Omental fat pad (tissue), 4 donors: Measurements from ENCODE around the gene ZNF625. TPM values are rescaled to one million over a fixed set of nuclear protein-coding genes. Genes with fewer than 3 reads are reported as not detected.

Experiments
- ATAC-seq: fragments of 150-250 bp; one replicate; pipeline ENCODE4 v1.9.1; 2016; ENCODE audit warnings: mild to moderate bottlenecking, moderate library complexity; ENCODE audit not compliant: low FRiP score
- DNase-seq: peaks from one replicate; pipeline ENCODE4 v3.0.0-alpha.2; 2019; ENCODE audit warnings: low spot score
- CTCF ChIP-seq, 3 donors: fragments of 450-650 bp; IDR thresholded peaks; one replicate each; pipeline ENCODE4 v1.5.1; 2016 to 2017; ENCODE audit warnings: antibody characterized with exemption in 3 of 3, mild to moderate bottlenecking in 3 of 3, moderate library complexity in 2 of 3
- total RNA-seq, 4 donors: library from RNA; depleted of rRNA; stranded (reverse); fragments of >200 nt; gene quantifications; one replicate each; pipeline ENCODE4 v1.1.0, GENCODE V29; 2016

ZNF625 gene
- total RNA-seq, result 1 to 10 TPM; 2.2 to 6.6 (median 3.7) TPM

GRCh38 chr19:12156223-12157058, at the start of gene ZNF625:
Gene ZNF625, minus strand, starts transcription at chr19:12156734. Its CDS starts 176 bp downstream, at chr19:12156558.
- DNase-seq (peak; percentile 62), ATAC-seq (peak; percentile 84)
- no peak for TF ChIP-seq CTCF (IDR thresholded peaks at IDR 0.05)

- no peak for TF ChIP-seq CTCF (IDR thresholded peaks at IDR 0.05)
- ATAC-seq (no peak), DNase-seq (no peak)
These were observed 48.8 kb upstream of the ZNF625 start for GRCh38 chr19:12205296-12205695.

GRCh38 chr19:12202250-12202649, 45.7 kb upstream of the ZNF625 start:
- TF ChIP-seq CTCF (IDR thresholded peaks at IDR 0.05), result no peak
- DNase-seq (no peak), ATAC-seq (no peak)

GRCh38 chr19:12199757-12200419, 43.4 kb upstream of the ZNF625 start:
- TF ChIP-seq CTCF (IDR thresholded peaks at IDR 0.05), result no peak
- DNase-seq (no peak), ATAC-seq (no peak)

GRCh38 chr19:12198136-12198535, 41.6 kb upstream of the ZNF625 start:
- no peak for ATAC-seq
- no peak for DNase-seq
- no peak for TF ChIP-seq CTCF (IDR thresholded peaks at IDR 0.05)

GRCh38 chr19:12194827-12195731, 38.5 kb upstream of the ZNF625 start:
- DNase-seq (peak; percentile 82), ATAC-seq (peak; percentile 97)
- TF ChIP-seq CTCF (IDR thresholded peaks at IDR 0.05), result no peak
